ENCODE data around the gene ZNHIT2.

ZNHIT2 gene

GRCh38 chr11:65131895-65132237, 14.4 kb upstream of the ZNHIT2 start:
- TF ChIP-seq CTCF (IDR thresholded peaks at IDR 0.05; ENCODE audit: control extremely low read depth, extremely low read depth, low read depth, missing control alignments), result no peak
- POLR2A ChIA-PET, result interaction anchor here (0.8 to 0.9 kb wide), 2 partner anchors 10 to 15 kb away, joined by 3 to 6 read pairs; partner anchors contain the start of genes FAU, MRPL49 and ZNHIT2
- CTCF ChIA-PET, result interaction anchor here (1.2 to 5.1 kb wide), 5 partner anchors 10 to 119 kb away, joined by 4 to 24 read pairs (median 13); partner anchors contain the start of genes CAPN1, FAU, MRPL49 and TM7SF2
- no peak for DNase-seq (ENCODE audit: extremely low spot score)

- no peak for DNase-seq (ENCODE audit: extremely low spot score)
- ChIA-PET CTCF (interaction anchor here (0.8 to 5.1 kb wide), 6 partner anchors 9 to 119 kb away, joined by 3 to 24 read pairs (median 8); partner anchors contain the start of genes CAPN1, FAU, MRPL49 and TM7SF2), POLR2A (interaction anchor here (0.8 to 1.2 kb wide), 2 partner anchors 9 to 14 kb away, joined by 3 to 4 read pairs; partner anchors contain the start of genes FAU, MRPL49 and ZNHIT2)
- no peak for TF ChIP-seq CTCF (IDR thresholded peaks at IDR 0.05; ENCODE audit: control extremely low read depth, extremely low read depth, low read depth, missing control alignments)
Measured at GRCh38 chr11:65131417-65131776, 13.9 kb upstream of the ZNHIT2 start.

GRCh38 chr11:65130631-65131416, 13.3 kb upstream of the ZNHIT2 start:
- POLR2A ChIA-PET, result interaction anchor here (0.6 to 1.2 kb wide), 2 partner anchors 9 to 17 kb away, joined by 4 to 6 read pairs; partner anchors contain the start of genes FAU and MRPL49
- no peak for DNase-seq (ENCODE audit: extremely low spot score)
- TF ChIP-seq CTCF (IDR thresholded peaks at IDR 0.05; ENCODE audit: control extremely low read depth, extremely low read depth, low read depth, missing control alignments), result no peak
- CTCF ChIA-PET, result interaction anchor here (0.8 to 5.1 kb wide), 7 partner anchors 9 to 118 kb away, joined by 3 to 24 read pairs (median 4); partner anchors contain the start of genes CAPN1, FAU, MRPL49 and TM7SF2

GRCh38 chr11:65129649-65130441, 12.3 kb upstream of the ZNHIT2 start:
- POLR2A ChIA-PET, result interaction anchor here (0.6 to 1.2 kb wide), 3 partner anchors 8 to 600 kb away, joined by 4 to 6 read pairs (median 5); partner anchors contain the start of genes FAU and MRPL49
- CTCF ChIA-PET, result interaction anchor here (1.0 to 5.1 kb wide), 4 partner anchors 9 to 52 kb away, joined by 3 to 24 read pairs (median 9); partner anchors contain the start of genes CAPN1, TM7SF2 and ZNHIT2
- DNase-seq (ENCODE audit: extremely low spot score), result no peak
- peak; percentile 11 for TF ChIP-seq CTCF (IDR thresholded peaks at IDR 0.05; ENCODE audit: control extremely low read depth, extremely low read depth, low read depth, missing control alignments)

GRCh38 chr11:65128182-65129145, 11.0 kb upstream of the ZNHIT2 start:
- ChIA-PET POLR2A (interaction anchor here (0.5 to 0.6 kb wide), 2 partner anchors 239 to 274 kb away, joined by 3 to 7 read pairs; no protein-coding TSS in a partner anchor), CTCF (interaction anchor here (1.2 to 5.1 kb wide), 4 partner anchors 11 to 53 kb away, joined by 3 to 24 read pairs (median 9); partner anchors contain the start of genes CAPN1, TM7SF2 and ZNHIT2)
- no peak for TF ChIP-seq CTCF (IDR thresholded peaks at IDR 0.05; ENCODE audit: control extremely low read depth, extremely low read depth, low read depth, missing control alignments)
- no peak for DNase-seq (ENCODE audit: extremely low spot score)

Data from GM10248 (cell line).